Lower leg skin (tissue), 4 donors: Measurements from ENCODE around the gene SORCS2. TPM values are rescaled to one million over a fixed set of nuclear protein-coding genes. Genes with fewer than 3 reads are reported as not detected.

ENCODE experiments used
- DNase-seq, 2 donors: peaks; one replicate each; pipeline ENCODE4 v3.0.0-alpha.2; 2019; ENCODE audit warnings: low spot score in 2 of 2
- H3K4me3 ChIP-seq: fragments of 200-600 bp; sonication (generic); 2 replicates; pipeline ENCODE4 v1.5.1; 2017; ENCODE audit warnings: mild to moderate bottlenecking, low read depth; ENCODE audit not compliant: poor library complexity, severe bottlenecking
- POLR2A ChIP-seq, 2 donors: fragments of 450-650 bp; IDR thresholded peaks; one replicate each; pipeline ENCODE4 v1.6.1; 2016 to 2017; ENCODE audit warnings: antibody characterized with exemption in 2 of 2, mild to moderate bottlenecking in 1 of 2, moderate library complexity in 1 of 2
- WGBS, 2 donors: methylation state at CpG; one replicate each; pipeline ENCODE4 v1.1.5; 2018; 5-methylcytosine and 5-hydroxymethylcytosine counted together
- intact Hi-C: fragments of 100-400 bp; cut with DNase I; formaldehyde crosslinking; loops from one replicate; pipeline ENCODE4 v1.15.0; 2023; ENCODE audit warnings: low total_unique reads
- total RNA-seq, 4 donors: library from RNA; depleted of rRNA; stranded (reverse); fragments of >200 nt; gene quantifications; one replicate each; pipeline ENCODE4 v1.1.0, GENCODE V29; 2016
- TF ChIP-seq, protein P1 (sequence below), 3 donors: fragments of 450-650 bp; IDR thresholded peaks; one replicate each; pipeline ENCODE4 v1.5.1; 2016; ENCODE audit warnings: antibody characterized with exemption in 3 of 3, mild to moderate bottlenecking in 3 of 3, moderate library complexity in 2 of 3

Gene SORCS2
- total RNA-seq, 4 donors from 2014 or later, result 1.1 to 6.4 (median 1.5) TPM

DNA sequence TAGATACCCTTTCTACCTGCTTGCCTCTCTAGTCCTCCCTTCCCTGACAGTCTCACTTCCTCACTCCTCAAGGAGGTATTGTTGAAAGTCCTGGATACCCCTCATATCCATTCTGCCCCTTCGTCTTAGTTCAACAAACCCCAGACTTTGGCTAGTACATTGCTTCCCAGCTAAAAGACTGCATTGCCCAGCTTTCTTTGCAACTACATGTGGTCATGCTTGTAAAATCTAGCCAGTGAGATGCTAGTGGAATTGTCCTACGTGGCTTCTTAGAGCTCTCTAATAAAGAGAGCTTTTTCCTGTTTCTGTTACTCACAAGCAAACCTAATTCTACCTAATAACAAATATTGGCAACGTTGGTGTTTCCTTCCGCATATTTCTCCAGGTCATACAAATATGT is 480.3 kb downstream of the SORCS2 start:
- no peak overlapping the region for H3K4me3 ChIP-seq
- WGBS, 2 donors, result 84 to 86% methylated on average over 4 of the region's 4 CpGs
- TF ChIP-seq POLR2A (IDR thresholded peaks at IDR 0.05), result no peak
- TF ChIP-seq, protein P1, sequence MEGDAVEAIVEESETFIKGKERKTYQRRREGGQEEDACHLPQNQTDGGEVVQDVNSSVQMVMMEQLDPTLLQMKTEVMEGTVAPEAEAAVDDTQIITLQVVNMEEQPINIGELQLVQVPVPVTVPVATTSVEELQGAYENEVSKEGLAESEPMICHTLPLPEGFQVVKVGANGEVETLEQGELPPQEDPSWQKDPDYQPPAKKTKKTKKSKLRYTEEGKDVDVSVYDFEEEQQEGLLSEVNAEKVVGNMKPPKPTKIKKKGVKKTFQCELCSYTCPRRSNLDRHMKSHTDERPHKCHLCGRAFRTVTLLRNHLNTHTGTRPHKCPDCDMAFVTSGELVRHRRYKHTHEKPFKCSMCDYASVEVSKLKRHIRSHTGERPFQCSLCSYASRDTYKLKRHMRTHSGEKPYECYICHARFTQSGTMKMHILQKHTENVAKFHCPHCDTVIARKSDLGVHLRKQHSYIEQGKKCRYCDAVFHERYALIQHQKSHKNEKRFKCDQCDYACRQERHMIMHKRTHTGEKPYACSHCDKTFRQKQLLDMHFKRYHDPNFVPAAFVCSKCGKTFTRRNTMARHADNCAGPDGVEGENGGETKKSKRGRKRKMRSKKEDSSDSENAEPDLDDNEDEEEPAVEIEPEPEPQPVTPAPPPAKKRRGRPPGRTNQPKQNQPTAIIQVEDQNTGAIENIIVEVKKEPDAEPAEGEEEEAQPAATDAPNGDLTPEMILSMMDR (IDR thresholded peaks at IDR 0.05), result no peak
- no peak for DNase-seq
- intact Hi-C loops, result no loop called here

DNA sequence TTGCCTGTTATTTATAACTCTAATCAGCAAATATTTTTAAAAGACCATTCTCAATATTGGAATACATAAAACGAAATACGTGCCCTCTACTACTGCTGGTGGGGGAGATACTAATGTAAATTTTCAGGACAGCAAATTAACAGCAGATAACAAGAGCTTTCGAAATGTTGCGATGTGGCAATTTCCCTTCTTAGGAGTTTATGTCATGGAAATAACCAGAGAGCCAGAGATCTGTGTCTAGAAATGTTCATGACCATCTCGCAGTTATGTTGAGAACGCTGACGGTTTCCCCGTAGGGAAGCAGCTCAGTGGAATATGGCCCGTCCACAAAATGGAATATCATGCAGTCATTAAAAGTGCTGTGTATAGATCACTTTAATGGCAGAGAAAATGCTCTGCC is 480.8 kb downstream of the SORCS2 start:
- TF ChIP-seq POLR2A (IDR thresholded peaks at IDR 0.05), result no peak
- TF ChIP-seq, protein P1 (IDR thresholded peaks at IDR 0.05), result no peak
- H3K4me3 ChIP-seq, result no peak overlapping the region
- WGBS, 2 donors, result 88% methylated on average over 9 of the region's 9 CpGs
- intact Hi-C loops, result no loop called here
- no peak for DNase-seq

DNA sequence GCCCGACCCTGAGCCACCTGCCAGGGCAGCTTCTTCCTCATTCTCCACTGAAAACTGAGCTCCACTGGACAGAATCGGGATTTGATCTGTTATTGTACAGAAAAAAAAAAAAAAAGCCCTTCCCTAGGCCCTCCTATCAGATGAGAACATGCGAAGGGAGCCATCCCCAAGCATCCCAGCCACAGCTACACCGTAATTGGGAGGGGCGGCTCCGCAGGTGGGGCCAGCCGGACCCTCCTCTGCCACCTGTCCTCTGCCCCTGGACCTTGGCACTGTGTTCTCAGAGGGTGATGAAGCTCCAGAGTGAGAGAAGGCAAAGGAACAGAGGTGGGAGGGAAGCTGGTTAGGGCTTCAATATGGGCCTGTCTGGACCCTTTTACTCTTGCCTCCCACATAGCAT is 482.4 kb downstream of the SORCS2 start:
- no peak for TF ChIP-seq POLR2A (IDR thresholded peaks at IDR 0.05)
- TF ChIP-seq, protein P1 (IDR thresholded peaks at IDR 0.05), result no peak
- WGBS, 2 donors, result 85 to 89% methylated on average over 7 of the region's 7 CpGs
- no peak overlapping the region for H3K4me3 ChIP-seq
- DNase-seq, result no peak
- intact Hi-C loops, result no loop called here

DNA sequence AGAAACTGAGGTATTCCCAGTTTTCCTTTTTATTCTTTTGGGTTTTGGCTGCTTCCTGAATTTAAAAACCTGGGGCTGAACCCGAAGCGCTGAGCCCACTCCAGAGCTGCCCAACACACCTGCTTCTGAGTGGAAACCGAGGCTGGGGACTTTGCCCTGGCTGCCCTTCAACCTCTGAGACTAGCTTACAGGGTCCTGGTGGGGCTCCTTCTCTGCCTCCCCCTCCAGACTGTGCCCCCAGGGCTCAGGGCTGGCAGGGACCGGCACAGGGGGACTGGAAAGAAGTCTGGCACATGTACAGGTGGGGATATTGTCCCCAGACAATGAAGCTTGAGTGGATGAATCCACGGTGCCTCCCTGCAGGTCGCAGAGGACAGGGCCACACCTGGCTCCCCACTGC is 482.8 kb downstream of the SORCS2 start:
- no peak overlapping the region for H3K4me3 ChIP-seq
- no peak for DNase-seq
- TF ChIP-seq, protein P1 (IDR thresholded peaks at IDR 0.05), result no peak
- TF ChIP-seq POLR2A (IDR thresholded peaks at IDR 0.05), result no peak
- intact Hi-C loops, result no loop called here
- WGBS, 2 donors, result 84 to 88% methylated on average over 6 of the region's 6 CpGs

DNA sequence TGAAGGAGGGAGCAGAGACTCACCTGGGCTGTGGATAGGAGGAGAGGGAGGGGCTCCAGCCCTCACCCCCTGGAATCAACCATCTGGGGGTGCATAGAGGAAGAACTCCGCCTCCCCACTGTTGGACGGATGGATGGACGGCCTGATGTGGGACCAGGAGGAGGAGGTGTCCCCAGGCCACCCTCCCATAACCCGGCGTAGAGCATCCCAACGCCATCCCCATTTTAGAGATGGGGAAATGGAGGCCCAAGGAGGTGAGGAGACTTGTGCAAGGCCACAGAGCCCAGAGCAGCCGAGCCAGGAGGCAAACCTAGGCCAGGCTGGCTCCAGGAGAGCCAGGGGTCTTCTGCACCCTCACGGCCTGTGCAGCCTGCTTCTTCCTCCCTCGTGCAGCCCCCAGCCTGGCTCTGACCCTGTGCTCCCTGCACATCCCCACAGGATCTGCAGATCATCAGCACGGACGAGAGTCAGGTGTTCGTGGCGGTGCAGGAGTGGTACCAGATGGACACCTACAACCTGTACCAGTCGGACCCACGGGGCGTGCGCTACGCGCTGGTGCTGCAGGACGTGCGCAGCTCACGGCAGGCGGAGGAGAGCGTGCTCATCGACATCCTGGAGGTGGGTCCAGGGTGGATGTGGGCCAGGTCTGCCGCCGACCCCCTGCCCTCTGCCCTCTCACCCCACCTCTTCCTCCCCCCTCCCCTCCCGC is 483.4 kb downstream of the SORCS2 start:
- no peak overlapping the region for H3K4me3 ChIP-seq
- no peak for TF ChIP-seq POLR2A (IDR thresholded peaks at IDR 0.05)
- TF ChIP-seq, protein P1 (IDR thresholded peaks at IDR 0.05), result no peak
- intact Hi-C loops, result no loop called here
- WGBS, 2 donors, result 84 to 88% methylated on average over 28 of the region's 28 CpGs
- DNase-seq, result no peak
